Frontal cortex (tissue), 4 donors: Measurements from ENCODE around the gene ROBO1. TPM values are rescaled to one million over a fixed set of nuclear protein-coding genes. Genes with fewer than 3 reads are reported as not detected.
"Not testable (repeated sequence)": the region's sequence is repeated elsewhere in the genome, so short reads cannot be mapped to it uniquely, and the experiment has no call there.

Experiments used
- DNase-seq, 2 donors: peaks; one replicate each; pipeline ENCODE4 v3.0.0; 2012; ENCODE audit warnings: low spot score in 2 of 2
- FAIRE-seq: peaks from 2 replicates; lab custom pipeline; 2012; peaks lifted over from hg19 to GRCh38; lab: Jason Lieb, UNC
- total RNA-seq: library from RNA; depleted of rRNA; stranded (reverse); fragments of >200 nt; gene quantifications from one replicate; pipeline ENCODE4 v1.2.3, GENCODE V29; 2014
- donor health status: control.
- donor health status: control.
- donor health status: control.

ROBO1 gene
- total RNA-seq, 1 donor from 2014 or later: 296 TPM

DNA sequence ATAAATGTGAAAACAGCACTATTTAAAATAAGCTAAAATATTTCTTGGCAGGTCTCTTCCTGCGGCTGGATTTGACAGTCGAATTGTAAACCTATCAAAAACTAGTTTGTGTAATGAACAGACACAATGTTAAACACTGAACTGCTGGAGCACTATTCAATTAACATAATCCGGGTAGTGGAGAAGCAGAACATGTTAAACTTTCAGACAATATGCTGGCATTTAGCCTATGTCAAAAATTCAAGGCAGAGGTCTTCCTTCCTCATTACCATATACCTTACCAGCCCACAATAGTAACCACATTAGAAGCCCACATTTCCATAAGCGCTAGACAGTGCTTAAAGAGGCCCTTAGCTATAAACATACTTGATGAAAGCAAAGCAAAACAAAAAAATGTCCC is 1042.9 kb downstream of the ROBO1 start:
- no peak for DNase-seq
- no peak for FAIRE-seq

DNA sequence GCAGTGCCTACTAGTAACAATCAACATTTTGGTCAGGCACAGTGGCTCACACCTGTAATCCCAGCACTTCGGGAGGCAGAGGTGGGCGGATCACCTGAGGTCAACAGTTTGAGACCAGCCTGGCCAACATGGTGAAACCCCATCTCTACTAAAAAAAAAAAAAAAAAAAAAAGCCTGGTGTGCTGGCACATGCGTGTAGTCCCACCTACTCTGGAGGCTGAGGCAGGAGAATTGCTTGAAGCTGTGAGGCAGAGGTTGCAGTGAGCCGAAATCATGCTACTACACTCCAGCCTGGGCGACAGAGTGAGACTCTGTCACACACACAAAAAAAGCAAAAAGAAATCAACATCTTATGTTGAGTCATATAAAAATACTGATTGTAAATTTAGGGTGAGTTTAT is 1043.4 kb downstream of the ROBO1 start:
- FAIRE-seq, DNase-seq: not testable (repeated sequence)

DNA sequence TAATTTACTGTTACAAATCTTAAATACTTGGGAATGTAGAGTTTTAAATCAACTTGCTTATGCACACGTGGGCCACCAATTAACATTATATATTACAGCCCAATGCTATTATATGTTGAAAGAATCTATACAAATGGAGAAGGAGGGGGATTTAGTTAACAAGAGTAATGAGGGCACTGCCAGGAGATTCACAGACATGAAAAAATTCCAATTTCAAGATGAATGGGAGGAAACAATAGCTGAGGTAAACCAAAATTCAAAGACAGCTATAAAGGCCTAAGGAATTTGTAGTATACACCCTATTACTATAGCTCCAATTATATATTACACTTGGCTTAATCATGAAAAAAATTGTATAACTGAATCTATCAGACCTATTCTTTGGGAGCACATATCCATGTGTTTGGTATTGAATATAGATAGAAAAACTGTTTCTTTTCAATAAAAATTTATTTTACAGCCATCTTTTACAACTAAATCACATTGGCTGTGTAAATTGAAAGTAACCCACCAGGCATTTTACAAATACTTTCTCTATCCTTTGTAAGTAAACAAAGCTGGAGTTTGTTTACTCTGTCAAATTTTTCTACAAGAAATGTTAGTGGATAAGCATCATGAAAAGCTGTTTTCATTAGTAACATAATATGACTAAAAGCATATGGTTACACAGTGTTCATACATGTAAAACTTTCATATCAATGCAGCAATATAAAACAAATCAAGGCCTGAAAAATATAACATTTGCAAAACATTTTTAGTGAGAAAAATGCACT is 1045.8 kb downstream of the ROBO1 start:
- DNase-seq (no peak), FAIRE-seq (no peak)

DNA sequence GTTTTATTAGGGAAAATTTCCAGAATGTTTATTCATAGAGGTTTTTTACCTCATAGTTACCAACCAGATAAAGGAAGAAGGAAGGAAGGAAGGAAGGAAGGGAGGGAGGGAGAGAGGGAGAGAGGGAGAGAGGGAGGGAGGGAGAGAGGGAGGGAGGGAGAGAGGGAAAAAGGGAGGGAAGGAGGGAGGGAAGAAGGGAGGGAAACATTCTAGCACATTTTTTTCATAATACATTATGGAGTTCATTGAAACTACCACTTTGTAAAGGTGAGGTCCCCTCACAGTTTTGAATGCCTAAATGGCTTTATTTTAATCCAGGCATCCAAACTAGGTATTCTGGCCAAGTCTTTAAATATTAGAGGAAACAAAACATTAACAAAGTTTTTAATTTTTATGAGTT is 1049.1 kb downstream of the ROBO1 start:
- FAIRE-seq (no peak), DNase-seq (no peak)

DNA sequence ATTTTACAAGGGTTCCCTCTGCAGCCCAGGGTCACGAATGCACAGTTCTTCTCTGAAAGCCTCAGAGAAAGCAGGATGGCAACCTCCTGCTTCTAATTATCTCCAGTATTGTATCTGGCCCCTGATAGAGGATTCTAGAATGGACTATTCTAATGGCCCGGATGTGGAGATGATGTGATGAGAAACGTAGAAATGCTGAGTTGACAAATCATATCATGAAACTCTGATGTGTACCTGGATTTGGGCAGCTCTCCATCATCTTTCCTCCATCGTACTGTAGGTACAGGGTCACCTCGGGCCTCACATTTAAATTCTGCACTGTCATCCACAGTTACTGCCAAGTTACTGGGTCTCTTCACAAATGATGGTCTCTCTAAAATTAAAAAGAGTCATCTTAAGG is 1050.8 kb downstream of the ROBO1 start:
- FAIRE-seq (no peak), DNase-seq (no peak)

DNA sequence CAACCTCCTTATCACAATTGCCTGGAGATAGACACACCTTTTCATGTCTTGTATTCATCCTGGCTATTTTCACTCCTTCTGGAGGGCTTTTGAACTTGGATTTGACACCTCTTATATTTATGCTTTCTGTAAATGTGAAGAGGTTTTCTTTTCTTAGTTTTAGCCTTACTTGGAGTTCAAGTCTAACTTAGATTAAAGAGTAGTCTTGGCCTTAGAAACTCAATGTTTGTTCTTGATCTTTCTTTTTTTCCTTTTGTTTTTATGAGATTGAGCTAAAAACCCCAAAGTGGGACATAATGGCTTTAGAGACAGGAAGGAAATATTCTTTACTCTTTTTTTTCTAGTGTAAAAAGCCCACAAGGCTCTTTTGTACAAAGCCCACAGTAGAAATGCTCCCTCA is 1054.9 kb downstream of the ROBO1 start:
- FAIRE-seq: no peak
- DNase-seq: no peak

DNA sequence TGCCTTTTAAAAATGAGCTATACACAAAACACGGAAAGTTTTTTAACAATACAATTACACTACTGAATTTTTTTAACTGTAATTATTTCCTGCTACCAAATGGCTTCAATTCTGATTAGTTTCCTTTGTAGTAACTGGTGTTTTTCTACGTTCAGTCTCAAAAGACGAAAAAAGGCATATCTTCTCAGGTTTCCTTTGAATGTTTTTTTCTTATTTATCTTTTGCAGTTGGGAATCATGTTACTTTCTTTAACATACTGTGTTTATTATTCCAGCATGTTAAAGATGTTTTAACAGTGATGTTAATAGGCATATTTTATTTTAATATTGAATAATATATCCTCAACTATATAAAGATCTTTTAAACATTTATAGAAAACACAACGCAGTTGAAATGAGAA is 1055.5 kb downstream of the ROBO1 start:
- FAIRE-seq (no peak), DNase-seq (no peak)

DNA sequence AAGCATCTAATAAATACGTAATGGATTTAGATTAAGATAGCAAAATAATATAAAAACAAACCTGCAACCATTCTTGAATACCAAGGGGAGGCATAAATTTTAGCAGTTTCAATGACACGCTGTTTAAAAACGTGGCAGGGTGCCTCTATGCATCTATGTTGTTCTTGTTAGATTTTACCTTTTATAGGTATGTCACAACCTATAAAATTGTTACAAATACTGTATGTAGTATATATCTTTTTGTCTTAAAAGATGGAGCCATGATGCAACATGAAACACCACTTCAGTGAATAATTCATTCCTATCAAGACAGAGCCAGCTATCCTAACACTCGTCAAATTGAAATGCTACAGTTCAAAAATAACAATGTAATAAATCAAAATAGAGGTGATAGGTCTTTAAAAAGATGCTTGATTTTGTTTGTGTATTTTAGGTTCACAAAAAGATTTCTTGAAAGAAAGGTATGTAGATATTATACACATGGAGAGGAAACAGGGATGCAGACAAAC is 1059.2 kb downstream of the ROBO1 start:
- DNase-seq (no peak), FAIRE-seq (no peak)

DNA sequence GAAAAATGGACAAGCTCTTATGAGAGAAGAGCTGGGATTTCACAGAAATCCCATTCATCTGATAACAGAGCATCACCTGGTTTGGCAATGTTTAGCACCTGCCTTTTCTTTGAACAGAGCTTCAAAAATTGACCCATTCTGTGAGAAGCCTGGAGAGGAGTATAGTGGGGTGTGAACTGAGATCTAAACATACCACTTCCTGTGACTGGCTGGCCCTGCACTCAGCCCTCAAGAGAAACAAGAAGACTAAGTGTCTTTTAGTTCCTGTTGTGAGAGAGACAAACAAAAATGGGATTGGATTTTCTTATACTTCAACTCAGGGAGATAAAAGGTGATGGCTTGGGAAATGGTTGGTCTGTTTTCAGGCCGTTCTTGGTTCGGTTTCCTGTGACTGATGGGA is 1060.2 kb downstream of the ROBO1 start:
- FAIRE-seq: no peak
- DNase-seq: no peak

DNA sequence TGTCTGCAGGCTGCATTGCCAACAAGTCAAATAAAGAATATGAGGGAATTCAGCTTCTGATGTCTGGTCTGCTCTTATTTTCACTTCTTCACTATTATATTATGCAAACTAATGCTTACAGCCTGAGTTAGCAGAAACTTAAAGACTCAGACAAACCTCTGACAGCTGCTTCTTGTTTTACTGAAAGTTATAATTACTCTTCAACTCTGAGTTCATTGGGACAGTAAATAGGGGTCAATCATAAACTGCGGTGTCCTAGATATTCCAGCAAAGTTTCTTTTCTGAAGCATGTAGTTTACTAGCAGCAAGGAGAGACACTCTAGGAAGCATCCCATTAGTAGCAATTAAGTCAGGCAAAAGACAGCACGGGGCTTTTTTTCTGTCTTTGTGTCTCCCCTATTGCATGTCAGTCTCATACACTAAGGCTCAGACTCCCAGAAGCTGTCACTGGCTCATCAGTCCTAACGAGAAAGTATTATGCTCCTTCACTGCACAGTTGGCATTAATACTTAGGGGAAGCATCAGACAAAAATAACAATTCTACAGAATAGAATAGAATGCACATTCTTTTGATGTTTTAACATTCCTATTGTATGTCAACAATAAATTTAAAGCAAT is 1060.8 kb downstream of the ROBO1 start:
- DNase-seq (no peak), FAIRE-seq (no peak)

DNA sequence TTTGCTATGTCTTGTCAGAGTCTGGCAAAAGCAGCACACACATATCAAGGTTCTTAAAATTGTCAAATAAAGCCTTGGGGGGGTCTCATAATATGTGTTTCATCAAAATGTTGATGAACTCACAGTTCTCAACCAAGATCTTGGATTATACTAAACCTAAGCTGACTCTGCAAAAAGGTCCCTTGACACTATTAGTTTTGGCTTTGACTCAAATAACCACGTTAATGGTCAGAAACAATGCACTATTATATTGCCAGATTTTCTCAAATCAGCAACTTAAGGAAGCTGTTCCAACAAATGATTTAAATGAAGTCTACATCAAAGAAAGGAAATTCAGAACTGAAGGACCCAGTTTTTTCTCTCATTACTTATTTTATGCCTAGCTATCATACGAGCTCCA is 1063.9 kb downstream of the ROBO1 start:
- no peak for FAIRE-seq
- no peak for DNase-seq

DNA sequence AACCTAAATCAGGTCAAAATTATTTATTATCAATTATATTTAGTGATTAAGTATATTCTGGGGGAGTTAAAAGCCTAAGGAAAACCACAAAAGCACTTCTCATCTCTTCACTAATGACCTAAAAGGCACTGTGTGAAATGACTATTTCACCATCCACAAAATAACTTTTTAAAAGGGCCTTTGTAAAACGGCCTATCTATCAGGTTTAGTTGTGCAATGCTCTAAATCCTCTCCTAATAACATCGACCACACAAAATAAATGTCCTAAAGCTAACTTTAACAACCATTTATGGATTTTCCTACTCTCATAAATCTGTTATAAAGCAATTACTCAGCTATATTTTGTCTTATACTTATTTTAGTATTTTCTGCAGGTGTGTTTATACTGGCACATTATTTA is 1066.3 kb downstream of the ROBO1 start:
- FAIRE-seq: no peak

DNA sequence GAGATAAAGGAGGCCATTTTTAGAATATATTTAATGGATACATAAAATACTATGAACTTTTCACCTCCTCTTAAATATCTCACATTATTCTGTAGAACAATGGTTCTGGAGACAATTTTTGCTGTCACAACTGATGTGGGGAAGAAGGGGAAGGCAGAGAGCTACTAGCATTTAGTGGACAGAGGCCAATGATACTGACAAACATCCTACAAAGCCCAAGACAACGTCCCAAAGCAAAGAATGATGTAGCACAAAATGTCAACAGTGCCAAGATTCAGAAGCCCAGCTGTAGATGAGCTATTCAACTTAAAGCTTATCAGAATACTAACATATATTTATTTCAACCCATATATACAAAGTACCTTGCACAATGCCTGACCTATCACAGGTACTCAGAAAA is 1069.4 kb downstream of the ROBO1 start:
- DNase-seq: no peak
- FAIRE-seq: no peak

More for the DNA sequence above, 1066.3 kb downstream of the ROBO1 start:
- DNase-seq: no peak

DNA sequence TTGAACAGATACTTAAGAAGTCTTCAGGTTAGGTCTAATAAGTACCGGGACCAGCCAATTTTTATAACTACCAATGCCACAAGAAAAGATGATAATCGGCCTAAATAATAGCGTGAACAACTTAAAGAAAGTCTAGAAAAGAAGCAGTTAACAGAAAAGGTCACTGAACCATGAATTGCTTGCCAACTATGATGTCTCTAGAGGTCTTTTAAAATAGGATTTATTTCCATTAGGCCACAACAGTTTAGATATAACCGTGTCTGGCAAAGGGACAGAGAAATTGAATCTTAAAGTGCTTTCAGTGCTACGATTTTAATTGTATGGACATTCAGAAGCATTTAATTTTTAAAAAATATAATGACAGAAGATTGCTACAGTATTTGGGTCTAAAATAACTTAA is 1070.4 kb downstream of the ROBO1 start:
- FAIRE-seq (no peak), DNase-seq (no peak)

DNA sequence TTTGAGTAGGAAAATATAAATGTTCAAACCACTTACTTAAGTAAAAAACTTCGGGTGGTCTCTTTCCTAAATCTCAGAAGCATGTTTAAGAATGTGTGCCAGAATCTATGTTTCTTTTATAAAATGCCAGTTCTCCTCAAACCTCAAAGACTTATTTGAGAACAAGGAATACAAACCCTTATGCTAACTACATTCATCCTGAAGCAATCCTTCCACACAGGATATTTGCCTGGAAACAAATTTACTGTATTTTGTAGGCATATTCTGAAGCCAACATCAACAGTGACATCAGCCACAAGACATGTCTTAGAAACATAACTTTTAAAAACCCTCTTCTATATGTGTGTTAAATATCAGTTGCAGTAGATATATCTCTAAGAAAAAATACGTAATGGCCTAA is 1077.0 kb downstream of the ROBO1 start:
- DNase-seq (no peak), FAIRE-seq (no peak)

DNA sequence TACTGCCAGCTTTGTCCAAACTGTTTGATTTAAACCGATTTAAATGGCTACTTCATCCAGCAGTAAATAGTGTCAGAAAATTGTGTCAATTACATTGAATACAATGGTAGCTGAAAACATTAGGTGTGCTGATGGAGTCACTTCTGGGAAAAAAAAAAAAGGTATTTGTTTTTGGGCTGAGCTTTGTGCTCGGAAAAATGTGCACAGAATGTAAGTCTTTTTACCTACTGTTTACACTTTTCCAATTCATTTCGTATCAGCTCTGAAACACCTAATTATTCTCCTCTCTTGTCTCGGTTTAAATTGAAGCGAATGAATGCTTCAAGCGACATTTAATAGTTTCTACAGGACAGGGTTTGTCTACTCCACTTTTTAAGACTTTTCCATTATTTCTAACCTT is 1078.4 kb downstream of the ROBO1 start:
- DNase-seq: no peak

DNA sequence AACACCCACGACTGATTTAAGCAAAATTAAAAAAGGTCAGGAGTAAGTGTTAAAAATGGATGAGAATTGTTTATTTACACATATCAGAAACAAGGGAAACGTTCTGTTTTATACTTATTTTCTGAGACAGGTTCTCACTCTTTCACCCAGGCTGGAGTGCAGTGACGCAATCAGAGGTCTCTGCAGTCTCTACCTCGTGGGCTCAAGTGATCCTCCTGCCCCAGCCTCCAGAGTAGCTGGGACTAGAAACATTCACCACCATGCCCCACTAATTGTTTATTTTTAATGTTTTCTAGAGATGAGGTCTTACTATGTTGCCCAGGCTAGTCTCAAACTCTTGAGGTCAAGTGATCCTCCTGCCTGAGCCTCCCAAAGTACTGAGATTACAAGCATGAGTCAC is 1080.3 kb downstream of the ROBO1 start:
- FAIRE-seq (no peak), DNase-seq (no peak)

More for the DNA sequence above, 1078.4 kb downstream of the ROBO1 start:
- no peak for FAIRE-seq

DNA sequence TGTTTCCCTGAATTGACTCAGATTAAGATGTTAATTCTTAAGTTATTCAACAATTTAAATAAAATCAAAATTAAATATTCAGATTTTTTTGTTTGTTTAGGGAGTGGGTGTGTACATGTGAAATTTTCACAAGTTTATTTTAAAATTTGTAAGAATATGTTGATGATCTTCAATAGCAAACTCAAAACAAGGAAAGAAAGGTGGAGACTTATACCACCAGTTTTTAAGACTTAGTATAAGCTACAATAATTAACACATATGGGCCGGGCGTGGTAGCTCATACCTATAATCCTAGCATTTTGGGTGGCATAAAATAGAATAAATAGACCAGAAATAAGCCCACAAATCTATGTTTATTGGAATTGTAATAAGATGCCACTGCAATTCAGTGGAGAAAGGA is 1084.5 kb downstream of the ROBO1 start:
- peak; percentile 50 for FAIRE-seq

DNA sequence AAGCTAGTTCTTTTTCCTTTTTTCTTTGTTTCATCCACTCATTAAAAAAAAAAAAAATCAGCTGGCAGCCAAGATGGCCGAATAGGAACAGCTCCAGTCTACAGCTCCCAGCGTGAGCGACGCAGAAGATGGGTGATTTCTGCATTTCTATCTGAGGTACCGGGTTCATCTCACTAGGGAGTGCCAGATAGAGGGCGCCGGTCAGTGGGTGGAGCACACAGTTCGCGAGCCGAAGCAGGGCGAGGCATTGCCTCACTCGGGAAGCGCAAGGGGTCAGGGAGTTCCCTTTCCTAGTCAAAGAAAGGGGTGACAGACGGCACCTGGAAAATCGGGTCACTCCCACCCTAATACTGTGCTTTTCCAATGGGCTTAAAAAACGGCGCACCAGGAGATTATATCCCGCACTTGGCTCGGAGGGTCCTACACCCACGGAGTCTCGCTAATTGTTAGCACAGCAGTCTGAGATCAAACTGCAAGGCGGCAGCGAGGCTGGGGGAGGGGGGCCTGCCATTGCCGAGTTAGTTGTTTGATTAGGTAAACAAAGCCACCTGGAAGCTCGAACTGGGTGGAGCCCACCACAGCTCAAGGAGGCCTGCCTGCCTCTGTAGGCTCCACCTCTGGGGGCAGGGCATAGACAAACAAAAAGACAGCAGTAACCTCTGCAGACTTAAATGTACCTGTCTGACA is 1092.5 kb downstream of the ROBO1 start:
- FAIRE-seq, DNase-seq: not testable (repeated sequence)

More for the DNA sequence above, 1084.5 kb downstream of the ROBO1 start:
- DNase-seq: no peak

DNA sequence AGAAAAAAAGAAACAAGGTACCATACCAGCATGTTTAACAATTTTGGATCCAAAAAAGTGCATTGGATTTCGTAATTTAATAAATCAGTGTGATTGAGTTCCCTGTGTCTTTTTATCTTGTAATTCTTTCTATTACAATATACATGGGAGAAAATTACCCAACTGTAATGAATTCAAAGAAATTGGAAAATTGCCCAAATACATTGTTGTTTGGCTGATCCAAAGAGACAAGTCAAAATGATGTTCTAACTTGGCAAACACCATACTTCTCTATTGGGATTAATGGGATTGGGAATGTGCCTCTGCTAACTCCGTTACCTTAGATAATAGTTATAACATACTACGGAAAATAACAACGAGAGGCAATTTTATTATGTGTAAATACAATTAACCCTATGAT is 1097.1 kb downstream of the ROBO1 start:
- DNase-seq (no peak), FAIRE-seq (no peak)

DNA sequence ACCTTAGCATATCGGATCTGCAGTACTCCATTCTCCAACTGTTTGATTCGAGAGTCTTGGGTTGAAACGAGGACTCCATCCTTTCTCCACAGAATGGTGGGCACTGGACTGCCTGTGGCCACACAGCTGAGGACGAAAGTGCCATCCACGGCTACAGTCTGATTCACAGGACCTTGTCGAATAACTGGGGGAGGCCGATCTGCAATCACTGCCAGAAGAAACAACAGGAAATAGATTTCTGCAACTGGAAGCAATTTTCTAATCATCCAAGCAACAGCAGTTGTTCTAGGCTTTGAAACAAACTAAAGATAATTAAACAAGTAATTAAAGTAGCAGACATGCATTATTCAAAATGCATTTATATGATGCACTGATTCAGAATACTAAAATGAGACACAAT is 1097.7 kb downstream of the ROBO1 start:
- FAIRE-seq (no peak), DNase-seq (no peak)
